DND-41 (cell line): ENCODE results near the gene SNPH.

Experiments
- ATAC-seq: fragments of 200-7000 bp; cut with Tn5 transposase; 3 replicates; pipeline ENCODE4 v1.9.1; 2021; ENCODE audit warnings: low read depth; ENCODE audit not compliant: insufficient read depth
- DNase-seq: peaks from one replicate; pipeline ENCODE4 v3.0.0-alpha.2; 2020
- H2AFZ ChIP-seq: 2 replicates; pipeline ENCODE4 v1.6.0; 2012; ENCODE audit warnings: low read depth, low read length
- H3K27ac ChIP-seq: 2 replicates; pipeline ENCODE4 v1.5.1; 2012; ENCODE audit warnings: low read length, inconsistent platforms
- H3K27me3 ChIP-seq: fragments of 200-600 bp; sonication (generic); 2 replicates; pipeline ENCODE4 v1.6.0; 2012; ENCODE audit warnings: low read length, mild to moderate bottlenecking, inconsistent platforms; ENCODE audit not compliant: insufficient read depth, poor library complexity
- H3K36me3 ChIP-seq: 2 replicates; pipeline ENCODE4 v1.5.1; 2012; ENCODE audit warnings: low read length, inconsistent platforms; ENCODE audit not compliant: insufficient read depth
- H3K4me1 ChIP-seq: 2 replicates; pipeline ENCODE4 v1.5.1; 2012; ENCODE audit warnings: mild to moderate bottlenecking, low read length; ENCODE audit not compliant: insufficient read depth
- H3K4me2 ChIP-seq: 2 replicates; pipeline ENCODE4 v1.6.0; 2012; ENCODE audit warnings: mild to moderate bottlenecking, moderate library complexity, low read length, inconsistent platforms; ENCODE audit not compliant: insufficient read depth
- H3K4me3 ChIP-seq, 2 experiments: fragments of 200-600 bp in 1 of 2; shearing (Covaris generic) in 1 of 2; 2 replicates each; pipeline ENCODE4 v1.5.1; 2012 to 2016; ENCODE audit warnings: inconsistent platforms in 2 of 2, low read length in 2 of 2, mild to moderate bottlenecking in 2 of 2, low read depth in 1 of 2, moderate library complexity in 1 of 2
- H3K79me2 ChIP-seq: 2 replicates; pipeline ENCODE4 v1.6.0; 2012; ENCODE audit warnings: low read length, inconsistent platforms; ENCODE audit not compliant: insufficient read depth
- H3K9ac ChIP-seq: 2 replicates; pipeline ENCODE4 v1.6.0; 2012; ENCODE audit warnings: low read depth, mild to moderate bottlenecking, inconsistent platforms, low read length, moderate library complexity
- H3K9me3 ChIP-seq: 2 replicates; pipeline ENCODE4 v1.5.1; 2012; ENCODE audit warnings: low read length, moderate library complexity, mild to moderate bottlenecking, inconsistent platforms; ENCODE audit not compliant: insufficient read depth, severe bottlenecking
- H4K20me1 ChIP-seq: 2 replicates; pipeline ENCODE4 v1.6.0; 2012; ENCODE audit warnings: low read length; ENCODE audit not compliant: insufficient read depth
- EZH2 ChIP-seq: IDR thresholded peaks from 3 replicates; pipeline ENCODE4 v1.6.1; 2012; ENCODE audit warnings: borderline replicate concordance, low read depth, mild to moderate bottlenecking, moderate library complexity, low read length, inconsistent platforms; ENCODE audit not compliant: severe bottlenecking
- TF ChIP-seq, protein P1 (sequence below): IDR thresholded peaks from 2 replicates; pipeline ENCODE4 v1.5.1; 2012; ENCODE audit warnings: borderline replicate concordance, low read length, moderate library complexity, mild to moderate bottlenecking; ENCODE audit not compliant: poor library complexity, severe bottlenecking; ENCODE audit errors: extremely low read depth

The SNPH gene

DNA sequence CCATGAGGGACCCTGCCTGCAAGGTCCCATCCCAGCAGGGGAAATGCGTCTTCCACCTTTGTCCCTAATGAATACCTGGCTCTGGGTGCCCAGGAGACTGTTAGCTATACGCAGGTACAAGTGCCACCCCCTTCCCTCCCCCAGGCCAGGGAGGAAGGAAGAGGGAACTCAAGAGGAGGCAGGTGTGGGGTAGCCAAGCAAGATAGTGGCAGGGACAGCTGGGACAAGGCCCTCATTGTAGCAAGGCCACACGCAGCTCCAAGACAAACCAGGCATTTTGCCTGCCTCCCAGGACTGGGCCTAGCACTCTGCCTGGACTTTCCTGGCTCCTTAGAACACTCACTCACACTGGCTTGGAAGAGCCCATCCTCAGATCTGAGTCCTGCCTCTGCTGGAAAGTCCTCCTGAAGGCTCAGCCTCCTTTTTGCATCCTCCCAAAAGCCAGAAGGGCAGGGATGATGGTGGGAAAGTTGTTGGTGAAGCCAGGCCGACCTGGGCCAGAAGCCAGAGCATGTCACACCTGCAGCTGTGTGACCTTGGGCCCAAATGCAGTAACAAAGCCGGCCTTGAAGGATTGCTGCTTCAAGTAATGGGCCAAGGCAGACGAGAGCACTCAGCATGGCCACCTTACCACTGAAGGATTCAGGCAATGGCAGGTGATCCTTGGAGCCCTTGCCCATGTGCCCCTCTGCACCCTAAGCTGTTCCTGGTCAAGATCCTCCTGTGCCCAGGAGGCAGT lies 27.7 kb downstream of the SNPH start:
- Histone ChIP-seq H3K4me2 (no peak overlapping the region), H3K4me1 (no peaks in the 10 kb centered on the region), H3K9ac (no peak overlapping the region), H3K27me3 (peaks cover 12% of the 10 kb centered on the region), H3K36me3 (no peaks in the 10 kb centered on the region), H3K79me2 (no peaks in the 10 kb centered on the region), H3K4me3 (no peak overlapping the region), H3K27ac (no peak overlapping the region), H4K20me1 (peaks cover 2% of the 10 kb centered on the region; the same call in 1 of the 2 replicates), H2AFZ (no peak overlapping the region), H3K9me3 (no peaks in the 10 kb centered on the region)
- no peak for TF ChIP-seq EZH2
- TF ChIP-seq, protein P1, sequence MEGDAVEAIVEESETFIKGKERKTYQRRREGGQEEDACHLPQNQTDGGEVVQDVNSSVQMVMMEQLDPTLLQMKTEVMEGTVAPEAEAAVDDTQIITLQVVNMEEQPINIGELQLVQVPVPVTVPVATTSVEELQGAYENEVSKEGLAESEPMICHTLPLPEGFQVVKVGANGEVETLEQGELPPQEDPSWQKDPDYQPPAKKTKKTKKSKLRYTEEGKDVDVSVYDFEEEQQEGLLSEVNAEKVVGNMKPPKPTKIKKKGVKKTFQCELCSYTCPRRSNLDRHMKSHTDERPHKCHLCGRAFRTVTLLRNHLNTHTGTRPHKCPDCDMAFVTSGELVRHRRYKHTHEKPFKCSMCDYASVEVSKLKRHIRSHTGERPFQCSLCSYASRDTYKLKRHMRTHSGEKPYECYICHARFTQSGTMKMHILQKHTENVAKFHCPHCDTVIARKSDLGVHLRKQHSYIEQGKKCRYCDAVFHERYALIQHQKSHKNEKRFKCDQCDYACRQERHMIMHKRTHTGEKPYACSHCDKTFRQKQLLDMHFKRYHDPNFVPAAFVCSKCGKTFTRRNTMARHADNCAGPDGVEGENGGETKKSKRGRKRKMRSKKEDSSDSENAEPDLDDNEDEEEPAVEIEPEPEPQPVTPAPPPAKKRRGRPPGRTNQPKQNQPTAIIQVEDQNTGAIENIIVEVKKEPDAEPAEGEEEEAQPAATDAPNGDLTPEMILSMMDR: no peak
- no peak for DNase-seq
- ATAC-seq: no peak

GRCh38 chr20:1294497-1294896 lies 28.4 kb downstream of the SNPH start:
- ATAC-seq (no peak), DNase-seq (no peak)
- TF ChIP-seq, protein P1: no peak
- TF ChIP-seq EZH2: no peak
- Histone ChIP-seq H3K9ac (no peak overlapping the region), H3K27me3 (peaks cover 12% of the 10 kb centered on the region), H3K4me1 (no peaks in the 10 kb centered on the region), H3K4me2 (no peak overlapping the region), H2AFZ (no peak overlapping the region), H4K20me1 (peaks cover 2% of the 10 kb centered on the region; the same call in 1 of the 2 replicates), H3K9me3 (no peaks in the 10 kb centered on the region), H3K79me2 (no peaks in the 10 kb centered on the region), H3K27ac (no peak overlapping the region), H3K36me3 (no peaks in the 10 kb centered on the region), H3K4me3 (no peak overlapping the region)

DNA sequence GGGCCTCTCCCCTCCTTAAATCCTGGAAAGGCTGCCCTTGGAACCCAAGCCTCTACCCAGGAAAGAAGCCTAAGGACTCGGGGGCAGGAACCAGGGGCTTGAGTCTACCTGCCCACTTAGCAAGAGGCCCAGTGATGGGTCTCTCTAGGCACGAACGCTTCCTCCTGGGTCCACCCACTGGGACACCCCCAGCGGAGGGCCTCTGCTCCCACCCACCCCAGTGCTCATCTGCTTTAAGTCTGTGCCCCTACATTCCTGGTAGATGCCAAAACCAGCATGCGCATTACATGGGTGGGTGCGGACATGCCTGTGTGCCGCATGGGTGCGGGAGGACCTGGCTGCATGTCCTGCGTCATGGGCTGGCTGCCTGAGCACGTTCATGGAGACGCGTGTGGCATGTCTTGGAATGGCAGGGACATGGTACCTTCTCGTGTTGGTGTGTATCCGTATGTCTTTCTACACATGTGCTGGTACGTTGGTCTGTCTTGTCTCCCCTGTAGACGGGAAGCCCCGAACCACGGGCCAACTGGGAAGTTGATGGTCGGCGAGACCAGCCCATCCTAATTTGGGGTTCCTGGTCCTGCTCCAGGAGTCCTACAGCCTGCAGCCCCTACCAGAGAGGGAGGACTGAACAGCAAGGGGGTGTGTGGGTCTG lies 29.3 kb downstream of the SNPH start:
- Histone ChIP-seq H3K9ac (no peak overlapping the region), H3K27ac (no peak overlapping the region), H3K79me2 (no peaks in the 10 kb centered on the region), H3K36me3 (no peaks in the 10 kb centered on the region), H3K9me3 (no peaks in the 10 kb centered on the region), H2AFZ (no peak overlapping the region), H3K27me3 (peaks cover 12% of the 10 kb centered on the region), H3K4me3 (no peak overlapping the region), H3K4me1 (peaks cover 5% of the 10 kb centered on the region; the same call in 1 of the 2 replicates), H4K20me1 (peaks cover 2% of the 10 kb centered on the region; the same call in 1 of the 2 replicates), H3K4me2 (no peak overlapping the region)
- DNase-seq (no peak), ATAC-seq (no peak)
- TF ChIP-seq EZH2: no peak
- TF ChIP-seq, protein P1: no peak
